Fibroblast of lung (primary cell): ENCODE data around the gene OMD. TPM values are rescaled to one million over a fixed set of nuclear protein-coding genes. Genes with fewer than 3 reads are reported as not detected.
A peak's percentile ranks its signal among the peaks of the same experiment; 100 is the strongest.

ENCODE experiments used
- DNase-seq, 2 donors: peaks; one replicate each; pipeline versions ENCODE4 v3.0.0 to v3.0.0-alpha.2; 2010; ENCODE audit warnings: low read depth in 2 of 2
- H2AFZ ChIP-seq: 2 replicates; pipeline ENCODE4 v1.5.1; 2012; ENCODE audit warnings: low read length, control low read depth, inconsistent platforms
- H3K27ac ChIP-seq: 2 replicates; pipeline ENCODE4 v1.5.1; 2011; ENCODE audit warnings: low read length, control low read depth; ENCODE audit not compliant: insufficient read depth
- H3K27me3 ChIP-seq: 2 replicates; pipeline ENCODE4 v1.5.1; 2011; ENCODE audit warnings: mild to moderate bottlenecking, low read length; ENCODE audit not compliant: control insufficient read depth, insufficient read depth
- H3K36me3 ChIP-seq: 2 replicates; pipeline ENCODE4 v1.5.1; 2011; ENCODE audit warnings: low read length; ENCODE audit not compliant: control insufficient read depth, insufficient read depth
- H3K4me1 ChIP-seq: 2 replicates; pipeline ENCODE4 v1.5.1; 2011; ENCODE audit warnings: low read length; ENCODE audit not compliant: control insufficient read depth, insufficient read depth; ENCODE audit errors: extremely low read depth
- H3K4me2 ChIP-seq: 2 replicates; pipeline ENCODE4 v1.5.1; 2011; ENCODE audit warnings: low read length, control low read depth; ENCODE audit not compliant: insufficient read depth; ENCODE audit errors: extremely low read depth
- H3K4me3 ChIP-seq, 4 experiments: fragments of 200-600 bp in 1 of 4; sonication (generic) in 1 of 4; replicated peaks in 1 of 4; 2 replicates each; pipeline ENCODE4 v1.5.1; 2011 to 2016; ENCODE audit warnings: low read length in 4 of 4, low read depth in 3 of 4, mild to moderate bottlenecking in 3 of 4, control low read depth in 2 of 4, inconsistent platforms in 1 of 4, mixed read lengths in 1 of 4; ENCODE audit not compliant: insufficient read depth in 1 of 4; ENCODE audit errors: control extremely low read depth in 1 of 4
- H3K79me2 ChIP-seq: 2 replicates; pipeline ENCODE4 v1.5.1; 2012; ENCODE audit warnings: mild to moderate bottlenecking, low read length, inconsistent platforms; ENCODE audit not compliant: control insufficient read depth, insufficient read depth
- H3K9ac ChIP-seq: 2 replicates; pipeline ENCODE4 v1.5.1; 2011; ENCODE audit warnings: mild to moderate bottlenecking, low read length, control low read depth; ENCODE audit not compliant: insufficient read depth
- H3K9me3 ChIP-seq: 2 replicates; pipeline ENCODE4 v1.5.1; 2012; ENCODE audit warnings: low read depth, low read length; ENCODE audit not compliant: control insufficient read depth, insufficient read depth
- H4K20me1 ChIP-seq: 2 replicates; pipeline ENCODE4 v1.5.1; 2011; ENCODE audit warnings: low read length; ENCODE audit not compliant: control insufficient read depth, insufficient read depth; ENCODE audit errors: extremely low read depth
- EZH2 ChIP-seq: IDR thresholded peaks from 2 replicates; pipeline ENCODE4 v1.5.1; 2012; ENCODE audit warnings: low read length, control low read depth, mild to moderate bottlenecking; ENCODE audit errors: missing control alignments
- polyA plus RNA-seq, 2 donors: library from polyadenylated mRNA; depleted of rRNA in 1 of 2; stranded (reverse) in 1 of 2; unstranded in 1 of 2; fragments of >200 nt; gene quantifications; 2 replicates each; pipeline ENCODE4 v1.2.1, GENCODE V29; 2011 to 2012; ENCODE audit warnings: missing spikeins in 1 of 2
- total RNA-seq: library from RNA; depleted of rRNA; stranded (reverse); fragments of >200 nt; gene quantifications from 2 replicates; pipeline ENCODE4 v1.2.1, GENCODE V29; 2014
- TF ChIP-seq, protein P1 (sequence below), 2 donors: IDR thresholded peaks in 1 of 2; conservative IDR thresholded peaks in 1 of 2; 1 replicate in 1 of 2; 2 replicates in 1 of 2; pipeline ENCODE4 v1.5.1; 2011 to 2012; ENCODE audit warnings: low read length in 2 of 2, control low read depth in 1 of 2, inconsistent platforms in 1 of 2, low read depth in 1 of 2, mild to moderate bottlenecking in 1 of 2

Gene OMD
- total and polyA plus RNA-seq, 2 donors (not counting 1 experiment from before 2014, with no cell fraction given): 0.07 to 0.17 TPM

DNA sequence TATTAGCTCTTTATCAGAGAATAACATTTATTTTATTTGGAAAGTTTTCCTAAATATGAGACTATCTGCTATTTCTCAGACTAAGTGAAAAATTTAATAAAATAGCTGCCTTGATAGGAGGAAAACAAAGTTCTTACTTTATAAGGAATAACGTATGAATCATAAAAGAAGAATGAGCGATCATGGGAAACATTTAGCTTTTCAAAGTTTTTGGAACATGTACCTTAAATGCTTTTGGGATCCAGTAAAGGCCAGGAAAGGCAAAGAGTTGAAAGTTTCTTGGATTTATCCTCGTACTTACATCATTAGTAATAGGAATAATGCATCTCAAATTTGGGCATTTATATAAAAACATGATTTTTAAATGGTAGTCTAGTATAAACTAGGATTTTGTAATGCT, 39.3 kb downstream of the OMD start:
- Histone ChIP-seq H3K4me3 (no peak overlapping the region), H3K36me3 (no peaks in the 10 kb centered on the region), H3K4me1 (no peaks in the 10 kb centered on the region), H3K9ac (no peak overlapping the region), H2AFZ (no peak overlapping the region), H3K27ac (no peak overlapping the region), H3K79me2 (no peaks in the 10 kb centered on the region), H3K9me3 (no peaks in the 10 kb centered on the region), H4K20me1 (no peaks in the 10 kb centered on the region), H3K27me3 (no peaks in the 10 kb centered on the region), H3K4me2 (peak overlapping the region; percentile 54)
- TF ChIP-seq EZH2: no peak
- TF ChIP-seq, protein P1, sequence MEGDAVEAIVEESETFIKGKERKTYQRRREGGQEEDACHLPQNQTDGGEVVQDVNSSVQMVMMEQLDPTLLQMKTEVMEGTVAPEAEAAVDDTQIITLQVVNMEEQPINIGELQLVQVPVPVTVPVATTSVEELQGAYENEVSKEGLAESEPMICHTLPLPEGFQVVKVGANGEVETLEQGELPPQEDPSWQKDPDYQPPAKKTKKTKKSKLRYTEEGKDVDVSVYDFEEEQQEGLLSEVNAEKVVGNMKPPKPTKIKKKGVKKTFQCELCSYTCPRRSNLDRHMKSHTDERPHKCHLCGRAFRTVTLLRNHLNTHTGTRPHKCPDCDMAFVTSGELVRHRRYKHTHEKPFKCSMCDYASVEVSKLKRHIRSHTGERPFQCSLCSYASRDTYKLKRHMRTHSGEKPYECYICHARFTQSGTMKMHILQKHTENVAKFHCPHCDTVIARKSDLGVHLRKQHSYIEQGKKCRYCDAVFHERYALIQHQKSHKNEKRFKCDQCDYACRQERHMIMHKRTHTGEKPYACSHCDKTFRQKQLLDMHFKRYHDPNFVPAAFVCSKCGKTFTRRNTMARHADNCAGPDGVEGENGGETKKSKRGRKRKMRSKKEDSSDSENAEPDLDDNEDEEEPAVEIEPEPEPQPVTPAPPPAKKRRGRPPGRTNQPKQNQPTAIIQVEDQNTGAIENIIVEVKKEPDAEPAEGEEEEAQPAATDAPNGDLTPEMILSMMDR (conservative IDR thresholded peaks at IDR 0.05 in 1 of 2, IDR thresholded peaks at IDR 0.05 in 1 of 2; ENCODE audit: low read depth in 1 of 2, low read length in 2 of 2): no peak
- peak; percentile 17 to 69 for DNase-seq

- peak; percentile 40 to 77 for DNase-seq
- TF ChIP-seq, protein P1 (conservative IDR thresholded peaks at IDR 0.05 in 1 of 2, IDR thresholded peaks at IDR 0.05 in 1 of 2; ENCODE audit: low read depth in 1 of 2, low read length in 2 of 2): no peak
- TF ChIP-seq EZH2: no peak
- Histone ChIP-seq H4K20me1 (no peaks in the 10 kb centered on the region), H3K9me3 (no peaks in the 10 kb centered on the region), H3K4me1 (no peaks in the 10 kb centered on the region), H3K27ac (no peak overlapping the region), H3K79me2 (no peaks in the 10 kb centered on the region), H3K36me3 (no peaks in the 10 kb centered on the region), H3K4me3 (no peak overlapping the region), H2AFZ (no peak overlapping the region), H3K4me2 (peak overlapping the region; percentile 54), H3K9ac (no peak overlapping the region), H3K27me3 (no peaks in the 10 kb centered on the region)
Observed at GRCh38 chr9:92384375-92384774, 39.9 kb downstream of the OMD start.

- Histone ChIP-seq H2AFZ (no peak overlapping the region), H3K4me2 (no peak overlapping the region), H3K27me3 (no peaks in the 10 kb centered on the region), H3K79me2 (no peaks in the 10 kb centered on the region), H3K4me1 (no peaks in the 10 kb centered on the region), H3K36me3 (no peaks in the 10 kb centered on the region), H3K9me3 (no peaks in the 10 kb centered on the region), H3K27ac (no peak overlapping the region), H3K4me3 (no peak overlapping the region), H3K9ac (no peak overlapping the region), H4K20me1 (no peaks in the 10 kb centered on the region)
- TF ChIP-seq EZH2: no peak
- TF ChIP-seq, protein P1 (conservative IDR thresholded peaks at IDR 0.05 in 1 of 2, IDR thresholded peaks at IDR 0.05 in 1 of 2; ENCODE audit: low read depth in 1 of 2, low read length in 2 of 2): no peak
- no peak for DNase-seq
Observed at GRCh38 chr9:92381775-92382174, 42.5 kb downstream of the OMD start.
